Neural cell (in vitro differentiated cells): Measurements from ENCODE around the gene KRT80. TPM values are rescaled to one million over a fixed set of nuclear protein-coding genes. Genes with fewer than 3 reads are reported as not detected.

Source experiments
- H2AFZ ChIP-seq: fragments of 200-600, 300-800 bp; sonication (generic), shearing (Covaris generic); 2 replicates; pipeline ENCODE4 v1.6.0; 2014; ENCODE audit warnings: low read depth, mild to moderate bottlenecking, antibody characterized with exemption, low read length, moderate library complexity
- H3F3A ChIP-seq: fragments of 200-600 bp; shearing (Covaris generic); 2 replicates; pipeline ENCODE4 v1.6.1; 2016; ENCODE audit warnings: mild to moderate bottlenecking, moderate library complexity, mixed read lengths, antibody characterized with exemption, low read length; ENCODE audit not compliant: insufficient read depth, poor library complexity, severe bottlenecking
- H3K27ac ChIP-seq: fragments of 200-600, 300-800 bp; sonication (generic), shearing (Covaris generic); 2 replicates; pipeline ENCODE4 v1.5.1; 2014; ENCODE audit warnings: mild to moderate bottlenecking, low read length, moderate library complexity
- H3K27me3 ChIP-seq: fragments of 300-800, 200-600 bp; sonication (generic), shearing (Covaris generic); 2 replicates; pipeline ENCODE4 v1.6.0; 2014; ENCODE audit warnings: mild to moderate bottlenecking, low read depth, low read length, moderate library complexity; ENCODE audit not compliant: insufficient read depth
- H3K36me3 ChIP-seq: fragments of 300-800, 200-600 bp; sonication (generic), shearing (Covaris generic); 2 replicates; pipeline ENCODE4 v1.5.1; 2014; ENCODE audit warnings: mild to moderate bottlenecking, antibody characterized with exemption, low read length, moderate library complexity; ENCODE audit not compliant: insufficient read depth
- H3K4me2 ChIP-seq: fragments of 300-800, 200-600 bp; sonication (generic), shearing (Covaris generic); 2 replicates; pipeline ENCODE4 v1.6.0; 2014; ENCODE audit warnings: mild to moderate bottlenecking, low read length
- H3K4me3 ChIP-seq: fragments of 300-800, 200-600 bp; sonication (generic), shearing (Covaris generic); 2 replicates; pipeline ENCODE4 v1.5.1; 2014; ENCODE audit warnings: mild to moderate bottlenecking, low read length, moderate library complexity
- H3K79me2 ChIP-seq: fragments of 200-600 bp; shearing (Covaris generic); replicated peaks from 2 replicates; pipeline ENCODE4 v1.6.0; 2014; ENCODE audit warnings: mild to moderate bottlenecking, low read length, moderate library complexity; ENCODE audit not compliant: insufficient read depth
- H3K9ac ChIP-seq: fragments of 300-800, 200-600 bp; sonication (generic), shearing (Covaris generic); 2 replicates; pipeline ENCODE4 v1.6.1; 2016; ENCODE audit warnings: mild to moderate bottlenecking, low read length, mixed read lengths
- H3K9me2 ChIP-seq: fragments of 200-600 bp; shearing (Covaris generic); 2 replicates; pipeline ENCODE4 v1.6.1; 2016; ENCODE audit warnings: mild to moderate bottlenecking, low read length, mixed read lengths; ENCODE audit not compliant: insufficient read depth
- H3K9me3 ChIP-seq: fragments of 200-600, 300-800 bp; sonication (generic), shearing (Covaris generic); 2 replicates; pipeline ENCODE4 v1.6.1; 2016; ENCODE audit warnings: mild to moderate bottlenecking, mixed run types, low read length, moderate library complexity, mixed read lengths
- H4K20me1 ChIP-seq: fragments of 200-600 bp; shearing (Covaris generic); 2 replicates; pipeline ENCODE4 v1.6.1; 2016; ENCODE audit warnings: mild to moderate bottlenecking, mixed run types; ENCODE audit not compliant: insufficient read depth
- EP300 ChIP-seq: fragments of 450-650 bp; conservative IDR thresholded peaks from 2 replicates; pipeline ENCODE4 v1.6.1; 2014; ENCODE audit warnings: antibody characterized with exemption, mild to moderate bottlenecking, moderate library complexity; ENCODE audit not compliant: poor library complexity, severe bottlenecking
- EZH2 ChIP-seq: fragments of 200-600, 300-800 bp; shearing (Covaris generic), sonication (generic); IDR thresholded peaks from 2 replicates; pipeline ENCODE4 v1.6.1; 2014; ENCODE audit warnings: antibody characterized with exemption, low read length, borderline replicate concordance, mild to moderate bottlenecking; ENCODE audit not compliant: insufficient read depth, poor library complexity, severe bottlenecking
- MXI1 ChIP-seq: fragments of 450-650 bp; conservative IDR thresholded peaks from 2 replicates; pipeline ENCODE4 v1.6.1; 2014; ENCODE audit warnings: antibody characterized with exemption, mild to moderate bottlenecking; ENCODE audit not compliant: poor library complexity, severe bottlenecking
- POLR2AphosphoS5 ChIP-seq: IDR thresholded peaks from 2 replicates; pipeline ENCODE4 v1.6.1; 2012
- RAD21 ChIP-seq: fragments of 450-650 bp; conservative IDR thresholded peaks from 2 replicates; pipeline ENCODE4 v1.6.1; 2014; ENCODE audit warnings: antibody characterized with exemption, mild to moderate bottlenecking, moderate library complexity
- SMC3 ChIP-seq: fragments of 450-650 bp; conservative IDR thresholded peaks from 2 replicates; pipeline ENCODE4 v1.6.1; 2014; ENCODE audit warnings: antibody characterized with exemption, mild to moderate bottlenecking, moderate library complexity; ENCODE audit not compliant: poor library complexity
- TAF1 ChIP-seq: IDR thresholded peaks from 2 replicates; pipeline ENCODE4 v1.6.1; 2012; ENCODE audit warnings: low read depth
- polyA plus RNA-seq: library from polyadenylated mRNA; depleted of rRNA; stranded (reverse); fragments of >200 nt; gene quantifications from 2 replicates; pipeline ENCODE4 v1.2.3, GENCODE V29; 2014
- TF ChIP-seq, protein P1 (sequence below): fragments of 450-650 bp; IDR thresholded peaks from 2 replicates; pipeline ENCODE4 v1.5.1; 2014; ENCODE audit warnings: antibody characterized with exemption, mild to moderate bottlenecking, moderate library complexity; ENCODE audit not compliant: poor library complexity, severe bottlenecking
- TF ChIP-seq, protein P2 (sequence below): IDR thresholded peaks from 2 replicates; pipeline ENCODE4 v1.6.1; 2012; ENCODE audit warnings: borderline replicate concordance

Gene KRT80
- polyA plus RNA-seq, 1 donor from 2014 or later, result not detected

DNA sequence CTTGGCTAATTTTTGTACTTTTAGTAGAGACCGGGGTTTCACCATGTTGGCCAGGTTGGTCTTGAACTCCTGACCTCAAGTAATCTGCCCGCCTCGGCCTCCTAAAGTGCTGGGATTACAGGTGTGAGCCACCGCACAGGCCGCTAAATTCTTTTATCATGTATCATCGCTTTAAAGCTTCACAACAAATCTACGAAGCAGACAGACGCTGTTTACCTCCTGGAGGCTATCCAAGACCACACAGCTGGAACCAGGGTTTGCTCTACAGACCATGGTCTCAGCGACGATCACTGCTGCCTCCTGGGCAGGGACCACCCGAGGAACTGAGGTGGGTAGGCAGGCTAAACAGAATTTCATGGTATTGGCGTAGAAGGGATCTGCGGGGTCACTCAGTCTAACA, 27.2 kb downstream of the KRT80 start:
- no peaks in the 10 kb centered on the region for H4K20me1 ChIP-seq
- H3K27ac ChIP-seq, result no peak overlapping the region
- H2AFZ ChIP-seq, result no peak overlapping the region
- H3K9me3 ChIP-seq, result no peaks in the 10 kb centered on the region
- H3K9ac ChIP-seq, result no peak overlapping the region
- H3F3A ChIP-seq, result no peaks in the 10 kb centered on the region
- H3K4me3 ChIP-seq, result no peak overlapping the region
- no peaks in the 10 kb centered on the region for H3K9me2 ChIP-seq
- no peaks in the 10 kb centered on the region for H3K27me3 ChIP-seq
- no peaks in the 10 kb centered on the region for H3K79me2 ChIP-seq
- TF ChIP-seq EZH2 (no peak), EP300 (no peak), SMC3 (no peak), RAD21 (no peak), TAF1 (no peak), POLR2AphosphoS5 (no peak), MXI1 (no peak)
- TF ChIP-seq, protein P1, sequence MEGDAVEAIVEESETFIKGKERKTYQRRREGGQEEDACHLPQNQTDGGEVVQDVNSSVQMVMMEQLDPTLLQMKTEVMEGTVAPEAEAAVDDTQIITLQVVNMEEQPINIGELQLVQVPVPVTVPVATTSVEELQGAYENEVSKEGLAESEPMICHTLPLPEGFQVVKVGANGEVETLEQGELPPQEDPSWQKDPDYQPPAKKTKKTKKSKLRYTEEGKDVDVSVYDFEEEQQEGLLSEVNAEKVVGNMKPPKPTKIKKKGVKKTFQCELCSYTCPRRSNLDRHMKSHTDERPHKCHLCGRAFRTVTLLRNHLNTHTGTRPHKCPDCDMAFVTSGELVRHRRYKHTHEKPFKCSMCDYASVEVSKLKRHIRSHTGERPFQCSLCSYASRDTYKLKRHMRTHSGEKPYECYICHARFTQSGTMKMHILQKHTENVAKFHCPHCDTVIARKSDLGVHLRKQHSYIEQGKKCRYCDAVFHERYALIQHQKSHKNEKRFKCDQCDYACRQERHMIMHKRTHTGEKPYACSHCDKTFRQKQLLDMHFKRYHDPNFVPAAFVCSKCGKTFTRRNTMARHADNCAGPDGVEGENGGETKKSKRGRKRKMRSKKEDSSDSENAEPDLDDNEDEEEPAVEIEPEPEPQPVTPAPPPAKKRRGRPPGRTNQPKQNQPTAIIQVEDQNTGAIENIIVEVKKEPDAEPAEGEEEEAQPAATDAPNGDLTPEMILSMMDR, result no peak
- TF ChIP-seq, protein P2, sequence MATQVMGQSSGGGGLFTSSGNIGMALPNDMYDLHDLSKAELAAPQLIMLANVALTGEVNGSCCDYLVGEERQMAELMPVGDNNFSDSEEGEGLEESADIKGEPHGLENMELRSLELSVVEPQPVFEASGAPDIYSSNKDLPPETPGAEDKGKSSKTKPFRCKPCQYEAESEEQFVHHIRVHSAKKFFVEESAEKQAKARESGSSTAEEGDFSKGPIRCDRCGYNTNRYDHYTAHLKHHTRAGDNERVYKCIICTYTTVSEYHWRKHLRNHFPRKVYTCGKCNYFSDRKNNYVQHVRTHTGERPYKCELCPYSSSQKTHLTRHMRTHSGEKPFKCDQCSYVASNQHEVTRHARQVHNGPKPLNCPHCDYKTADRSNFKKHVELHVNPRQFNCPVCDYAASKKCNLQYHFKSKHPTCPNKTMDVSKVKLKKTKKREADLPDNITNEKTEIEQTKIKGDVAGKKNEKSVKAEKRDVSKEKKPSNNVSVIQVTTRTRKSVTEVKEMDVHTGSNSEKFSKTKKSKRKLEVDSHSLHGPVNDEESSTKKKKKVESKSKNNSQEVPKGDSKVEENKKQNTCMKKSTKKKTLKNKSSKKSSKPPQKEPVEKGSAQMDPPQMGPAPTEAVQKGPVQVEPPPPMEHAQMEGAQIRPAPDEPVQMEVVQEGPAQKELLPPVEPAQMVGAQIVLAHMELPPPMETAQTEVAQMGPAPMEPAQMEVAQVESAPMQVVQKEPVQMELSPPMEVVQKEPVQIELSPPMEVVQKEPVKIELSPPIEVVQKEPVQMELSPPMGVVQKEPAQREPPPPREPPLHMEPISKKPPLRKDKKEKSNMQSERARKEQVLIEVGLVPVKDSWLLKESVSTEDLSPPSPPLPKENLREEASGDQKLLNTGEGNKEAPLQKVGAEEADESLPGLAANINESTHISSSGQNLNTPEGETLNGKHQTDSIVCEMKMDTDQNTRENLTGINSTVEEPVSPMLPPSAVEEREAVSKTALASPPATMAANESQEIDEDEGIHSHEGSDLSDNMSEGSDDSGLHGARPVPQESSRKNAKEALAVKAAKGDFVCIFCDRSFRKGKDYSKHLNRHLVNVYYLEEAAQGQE, result no peak
- no peak overlapping the region for H3K4me2 ChIP-seq
- H3K36me3 ChIP-seq, result no peaks in the 10 kb centered on the region

DNA sequence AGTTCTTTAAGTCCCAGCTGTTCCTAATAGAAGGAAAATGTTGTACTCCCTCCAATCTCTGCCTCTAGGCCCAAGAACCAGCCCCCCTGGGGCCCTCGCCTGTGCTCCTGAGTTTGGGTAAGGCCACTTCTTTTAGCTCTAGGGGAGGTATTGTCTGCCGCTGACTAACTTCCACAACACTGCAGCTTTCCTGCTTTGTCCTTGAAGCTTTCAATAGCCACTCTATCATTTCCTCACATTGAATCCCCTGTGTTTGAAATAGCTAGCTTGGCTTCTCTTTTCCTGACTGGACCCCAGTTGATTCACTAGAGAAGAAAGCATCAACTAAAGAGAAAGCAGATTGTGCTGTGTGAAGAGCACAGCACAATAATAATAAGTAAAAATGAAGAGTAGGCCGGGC, 28.8 kb downstream of the KRT80 start:
- TF ChIP-seq EP300 (no peak), TAF1 (no peak), MXI1 (no peak), POLR2AphosphoS5 (no peak), RAD21 (no peak), EZH2 (no peak), SMC3 (no peak)
- TF ChIP-seq, protein P2, result no peak
- TF ChIP-seq, protein P1, result no peak
- Histone ChIP-seq H3K9ac (no peak overlapping the region), H3K9me2 (no peaks in the 10 kb centered on the region), H2AFZ (no peak overlapping the region), H3K9me3 (no peaks in the 10 kb centered on the region), H4K20me1 (no peaks in the 10 kb centered on the region), H3K79me2 (no peaks in the 10 kb centered on the region), H3K27ac (no peak overlapping the region), H3F3A (no peaks in the 10 kb centered on the region), H3K36me3 (no peaks in the 10 kb centered on the region), H3K4me2 (no peak overlapping the region), H3K27me3 (no peaks in the 10 kb centered on the region), H3K4me3 (no peak overlapping the region)
